ENCODE measurements around the gene AQP6. TPM values are rescaled to one million over a fixed set of nuclear protein-coding genes. Genes with fewer than 3 reads are reported as not detected.
A peak's percentile ranks its signal among the peaks of the same experiment; 100 is the strongest.

The AQP6 gene
- total and polyA plus RNA-seq, 8 donors, result 0.06 to 0.31 (median 0.14) TPM; not detected in 4

GRCh38 chr12:49990273-49990672 is 17.5 kb downstream of the AQP6 start:
- ATAC-seq, result no peak
- no peaks in the 10 kb centered on the region for H3K4me1 ChIP-seq
- intact Hi-C loops (cut with DNase I), result no loop called here
- no peaks in the 10 kb centered on the region for H3K27me3 ChIP-seq
- H3K36me3 ChIP-seq, result no peaks in the 10 kb centered on the region
- H3K9me3 ChIP-seq, result no peaks in the 10 kb centered on the region
- no peak for DNase-seq
- WGBS, 2 donors, result 87 to 91% methylated on average over 4 of the region's 4 CpGs
- no peak overlapping the region for H3K4me3 ChIP-seq
- H3K27ac ChIP-seq, result no peak overlapping the region
- no peak for FAIRE-seq
- TF ChIP-seq CTCF (IDR thresholded peaks at IDR 0.05), result no peak

- FAIRE-seq (no peak), ATAC-seq (no peak), DNase-seq (no peak)
- Histone ChIP-seq H3K4me1 (no peaks in the 10 kb centered on the region), H3K27me3 (no peaks in the 10 kb centered on the region), H3K36me3 (no peaks in the 10 kb centered on the region), H3K4me3 (no peak overlapping the region), H3K27ac (no peak overlapping the region), H3K9me3 (no peaks in the 10 kb centered on the region)
- intact Hi-C loops (cut with DNase I), result no loop called here
- 88 to 89% methylated on average over 2 of the region's 2 CpGs for WGBS, 2 donors
- TF ChIP-seq CTCF (IDR thresholded peaks at IDR 0.05), result no peak
These were observed 25.7 kb downstream of the AQP6 start for GRCh38 chr12:49998453-49998852.

GRCh38 chr12:50003595-50003994 is 30.8 kb downstream of the AQP6 start:
- H3K4me3 ChIP-seq, result no peak overlapping the region
- no peaks in the 10 kb centered on the region for H3K4me1 ChIP-seq
- no peaks in the 10 kb centered on the region for H3K36me3 ChIP-seq
- DNase-seq, result no peak
- 82 to 87% methylated on average over 2 of the region's 2 CpGs for WGBS, 2 donors
- no peaks in the 10 kb centered on the region for H3K9me3 ChIP-seq
- no peak for ATAC-seq
- H3K27ac ChIP-seq, result no peak overlapping the region
- FAIRE-seq, result no peak
- intact Hi-C loops (cut with DNase I), result no loop called here
- TF ChIP-seq CTCF (IDR thresholded peaks at IDR 0.05), result no peak
- no peaks in the 10 kb centered on the region for H3K27me3 ChIP-seq

GRCh38 chr12:50004696-50005095 is 31.9 kb downstream of the AQP6 start:
- DNase-seq (no peak), FAIRE-seq (no peak), ATAC-seq (peak in 1 of 4 donors; percentile 35)
- no peak overlapping the region for H3K27ac ChIP-seq
- intact Hi-C loops (cut with DNase I), result no loop called here
- no peaks in the 10 kb centered on the region for H3K27me3 ChIP-seq
- H3K4me1 ChIP-seq, result no peaks in the 10 kb centered on the region
- no peak overlapping the region for H3K4me3 ChIP-seq
- no peak for TF ChIP-seq CTCF (IDR thresholded peaks at IDR 0.05)
- no peaks in the 10 kb centered on the region for H3K9me3 ChIP-seq
- H3K36me3 ChIP-seq, result no peaks in the 10 kb centered on the region

GRCh38 chr12:50005175-50005574 is 32.4 kb downstream of the AQP6 start:
- no peak for TF ChIP-seq CTCF (IDR thresholded peaks at IDR 0.05)

More at GRCh38 chr12:50005175-50005574, 32.4 kb downstream of the AQP6 start:
- ATAC-seq (no peak), FAIRE-seq (no peak), DNase-seq (no peak)
- no peak overlapping the region for H3K4me3 ChIP-seq
- H3K4me1 ChIP-seq, result no peaks in the 10 kb centered on the region
- H3K36me3 ChIP-seq, result no peaks in the 10 kb centered on the region
- intact Hi-C loops (cut with DNase I), result no loop called here
- H3K27me3 ChIP-seq, result no peaks in the 10 kb centered on the region
- H3K9me3 ChIP-seq, result no peaks in the 10 kb centered on the region
- 84 to 90% methylated on average over 3 of the region's 3 CpGs for WGBS, 2 donors
- no peak overlapping the region for H3K27ac ChIP-seq
